Measurements from ENCODE around the gene P2RX1.
"Not testable (repeated sequence)": the region's sequence is repeated elsewhere in the genome, so short reads cannot be mapped to it uniquely, and the experiment has no call there.

Gene P2RX1

DNA sequence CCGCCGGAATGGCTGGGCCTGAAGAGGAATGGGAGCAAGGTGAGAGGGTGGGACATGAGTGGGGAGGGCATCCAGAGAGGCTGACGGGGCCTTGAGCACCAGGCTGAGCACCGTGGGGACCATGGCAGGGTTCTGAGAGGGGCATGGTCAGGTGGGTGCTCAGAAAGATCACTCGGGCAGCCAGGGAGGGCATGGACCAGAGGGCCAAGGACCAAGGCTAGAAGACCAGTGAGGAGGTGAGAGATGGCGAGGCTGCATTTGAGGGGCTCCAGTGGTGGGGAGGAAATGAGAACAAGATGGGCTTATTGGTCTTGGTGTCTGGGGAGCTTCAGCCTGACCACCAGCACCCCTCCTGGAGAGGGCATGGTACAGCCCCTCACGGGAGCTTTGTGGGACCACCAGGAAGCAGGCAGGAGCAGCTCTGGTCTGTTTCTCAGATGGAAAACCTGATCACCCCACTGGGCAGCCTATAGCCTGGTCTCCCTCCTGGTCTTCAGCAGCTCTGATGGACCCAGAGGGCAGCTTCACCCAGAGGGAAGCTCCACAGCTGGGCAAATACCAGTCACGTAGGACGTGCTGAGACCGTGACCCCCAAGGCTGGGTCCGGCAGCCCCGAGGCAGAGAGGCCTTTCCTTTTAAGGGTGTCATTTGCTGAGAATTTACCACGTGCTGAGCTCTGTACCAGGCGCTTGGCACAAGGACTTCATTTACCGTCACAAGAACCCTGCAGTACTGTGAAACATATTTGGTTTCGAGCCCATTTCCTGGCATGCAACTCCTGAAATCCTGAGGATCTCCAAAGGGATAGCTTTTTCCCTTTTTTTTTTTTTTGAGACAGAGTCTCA, 58.8 kb downstream of the P2RX1 start:
- DNase-seq (ENCODE audit: low read depth), result no peak

DNA sequence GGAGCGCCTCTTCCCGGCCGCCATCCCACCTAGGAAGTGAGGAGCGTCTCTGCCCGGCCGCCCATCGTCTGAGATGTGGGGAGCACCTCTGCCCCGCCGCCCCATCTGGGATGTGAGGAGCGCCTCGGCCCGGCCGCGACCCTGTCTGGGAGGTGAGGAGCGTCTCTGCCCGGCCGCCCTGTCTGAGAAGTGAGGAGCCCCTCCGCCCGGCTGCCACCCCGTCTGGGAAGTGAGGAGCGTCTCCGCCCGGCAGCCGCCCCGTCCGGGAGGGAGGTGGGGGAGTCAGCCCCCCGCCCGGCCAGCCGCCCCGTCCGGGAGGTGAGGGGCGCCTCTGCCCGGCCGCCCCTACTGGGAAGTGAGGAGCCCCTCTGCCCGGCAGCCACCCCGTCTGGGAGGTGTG, 62.1 kb downstream of the P2RX1 start:
- DNase-seq (ENCODE audit: low read depth), result not testable (repeated sequence)

DNA sequence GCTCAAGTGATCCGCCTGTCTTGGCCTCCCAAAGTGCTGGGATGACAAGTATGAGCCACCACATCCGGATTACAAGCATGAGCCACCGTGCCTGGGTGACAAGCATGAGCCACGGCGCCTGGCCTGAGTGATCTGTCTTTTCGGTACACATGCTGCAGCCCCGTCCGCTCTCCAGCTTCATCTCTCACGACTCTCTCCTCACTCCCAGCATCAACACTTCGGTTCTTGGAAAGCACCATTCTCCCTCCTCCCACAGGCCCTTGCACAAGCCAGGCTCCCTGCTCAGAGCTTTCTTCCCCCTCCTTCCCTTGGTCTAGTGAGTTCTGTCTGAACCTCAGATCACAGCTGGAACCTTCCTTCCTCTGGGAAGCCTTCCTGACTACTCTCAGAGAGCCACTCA, 63.7 kb downstream of the P2RX1 start:
- DNase-seq (ENCODE audit: low read depth), result no peak

DNA sequence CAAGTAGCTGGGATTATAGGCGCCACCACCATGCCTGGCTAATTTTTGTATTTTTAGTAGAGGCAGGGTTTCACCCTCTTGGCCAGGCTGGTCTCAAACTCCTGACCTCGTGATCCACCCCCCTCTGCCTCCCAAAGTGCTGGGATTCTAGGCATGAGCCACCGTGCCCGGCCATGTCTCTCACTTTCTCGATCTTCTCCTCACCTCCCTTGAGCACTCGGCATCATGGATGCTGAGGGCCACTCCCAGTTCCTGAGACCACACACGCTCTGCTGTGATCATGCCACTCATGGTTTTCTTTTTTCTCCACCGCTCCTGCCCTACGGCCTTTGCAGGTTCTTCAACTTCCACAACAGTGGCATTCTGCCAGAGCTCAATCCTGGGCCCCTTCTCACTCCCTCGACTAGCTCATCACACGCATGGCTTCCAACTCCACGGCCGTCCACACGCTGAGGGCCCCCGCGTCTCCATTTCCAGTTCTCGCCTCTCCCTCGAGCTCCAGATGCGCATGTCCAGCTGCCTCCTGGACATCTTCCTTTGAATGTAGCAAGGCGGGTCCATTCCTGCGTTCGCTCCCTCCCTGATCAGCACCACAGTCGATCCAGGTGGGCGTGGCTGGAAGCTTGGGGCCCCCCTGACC, 64.7 kb downstream of the P2RX1 start:
- DNase-seq (ENCODE audit: low read depth), result no peak

DNA sequence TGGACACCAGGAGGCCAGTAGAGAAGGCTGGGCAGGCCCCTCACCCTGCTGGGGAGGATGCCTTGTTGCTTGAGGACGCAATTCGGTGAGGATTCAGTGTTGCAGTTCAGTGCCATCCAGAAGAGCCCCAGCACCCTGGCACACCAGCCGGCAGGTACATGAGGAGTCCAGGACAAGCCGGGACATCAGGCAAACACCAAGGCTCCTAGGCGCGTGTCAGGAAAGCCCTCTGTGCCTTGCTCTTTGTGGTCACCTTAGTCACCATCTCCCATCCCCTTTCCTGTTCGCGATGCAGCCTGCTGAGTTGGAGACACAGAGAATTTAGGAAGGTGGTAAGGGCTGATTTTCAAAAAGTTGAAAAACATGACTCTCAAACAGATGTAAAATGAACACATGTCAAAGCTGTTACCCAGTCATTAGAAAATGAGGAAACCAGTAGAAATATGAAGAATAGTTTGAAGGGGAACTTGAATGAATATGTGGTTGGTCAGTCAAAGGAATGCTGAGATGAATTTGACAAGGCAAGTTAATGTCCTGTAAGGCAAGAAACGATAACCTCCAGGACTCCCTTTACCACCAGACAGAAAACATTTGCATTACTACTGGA, 67.9 kb downstream of the P2RX1 start:
- no peak for DNase-seq (ENCODE audit: low read depth)

DNA sequence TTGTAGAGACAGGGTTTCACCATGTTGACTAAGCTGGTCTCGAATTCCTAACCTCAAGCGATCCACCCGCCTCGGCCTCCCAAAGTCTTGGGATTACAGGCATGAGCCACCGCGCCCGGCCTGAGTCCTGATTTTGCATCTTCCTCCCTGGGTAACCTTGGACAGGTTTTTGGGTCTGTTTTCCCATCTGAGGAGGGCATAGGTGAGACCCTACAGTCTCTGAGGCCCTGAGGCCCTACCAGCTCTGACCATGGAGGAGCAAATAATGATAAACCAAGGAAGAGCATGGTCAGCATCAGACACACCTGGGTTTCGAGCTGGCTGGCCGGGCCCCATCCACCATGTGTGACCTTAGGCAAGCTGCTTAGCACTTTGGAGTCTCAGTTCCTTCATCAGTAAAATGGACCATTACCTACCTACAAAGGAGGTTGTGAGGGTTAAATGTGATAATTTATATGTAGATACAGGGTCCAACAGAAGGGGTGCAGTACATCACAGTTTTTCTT, 69.0 kb downstream of the P2RX1 start:
- DNase-seq (ENCODE audit: low read depth), result no peak
